ENCODE results near the gene GPR82. TPM values are rescaled to one million over a fixed set of nuclear protein-coding genes. Genes with fewer than 3 reads are reported as not detected.

Gene GPR82
- total and polyA plus RNA-seq, 2 of the 8 experiments (the other 6 are each of a cell fraction or from before 2014, with no cell fraction given), result not detected

- no peak overlapping the region for H4K8ac ChIP-seq (ENCODE audit: extremely low read depth, insufficient read depth, low read length)
- WGBS, 2 experiments (ENCODE audit: extremely low coverage in 1 of 2, insufficient coverage in 1 of 2, insufficient read length in 1 of 2, insufficient replicate concordance in 2 of 2, low coverage in 1 of 2, low lambda C conversion rate in 2 of 2, missing lambda C conversion rate in 1 of 2), result 93% methylated on average over 3 of the region's 3 CpGs; no CpG with 5 or more reads in 1 of the 2 experiments
- H3K56ac ChIP-seq (replicated peaks; ENCODE audit: insufficient read length, low read depth, low read length), result no peak overlapping the region
- H3K79me2 ChIP-seq (ENCODE audit: control insufficient read depth in 1 of 2, insufficient read depth in 2 of 2, low read length in 2 of 2), result no peaks in the 10 kb centered on the region
- H3K18ac ChIP-seq (ENCODE audit: extremely low read depth, low read length), result no peak overlapping the region
- H3K4me3 ChIP-seq (ENCODE audit: extremely low read depth in 1 of 4, insufficient read depth in 2 of 4, low read depth in 3 of 4, low read length in 4 of 4), result no peak overlapping the region
- no peaks in the 10 kb centered on the region for H3K79me1 ChIP-seq (ENCODE audit: low read depth, low read length)
- H3K9me3 ChIP-seq (ENCODE audit: insufficient read depth in 2 of 2, low read depth in 1 of 2, low read length in 1 of 2), result no peaks in the 10 kb centered on the region
- H2BK120ac ChIP-seq (replicated peaks; ENCODE audit: low read depth, low read length), result no peak overlapping the region
- no peak for DNase-seq (ENCODE audit: low read depth in 1 of 2, low spot score in 2 of 2)
- no peak overlapping the region for H2AK5ac ChIP-seq (ENCODE audit: low read depth, low read length)
- no peak for FAIRE-seq
- H3K4me2 ChIP-seq (ENCODE audit: insufficient read depth in 1 of 2, low read depth in 2 of 2, low read length in 2 of 2), result no peak overlapping the region
- H3K23ac ChIP-seq (ENCODE audit: insufficient read length), result no peak overlapping the region
- no peaks in the 10 kb centered on the region; a peak in 1 of 8 replicates for H3K36me3 ChIP-seq (ENCODE audit: control insufficient read depth in 2 of 4, insufficient read depth in 4 of 4, low read length in 3 of 4)
- no peak overlapping the region for H4K91ac ChIP-seq (replicated peaks; ENCODE audit: insufficient read length, low read length)
- H2BK20ac ChIP-seq (ENCODE audit: low read length), result no peak overlapping the region
- no peak overlapping the region for H3K9ac ChIP-seq (replicated peaks in 1 of 4; ENCODE audit: extremely low read depth in 1 of 4, low read depth in 3 of 4, low read length in 3 of 4)
- CTCF ChIA-PET (ENCODE audit: partially characterized antibody), result interaction anchor here (0.9 to 1.4 kb wide), 2 partner anchors 25 to 43 kb away, joined by 3 read pairs; no protein-coding TSS in a partner anchor
- no peaks in the 10 kb centered on the region for H3K23me2 ChIP-seq (ENCODE audit: low read depth, low read length)
- no peak overlapping the region for H2AFZ ChIP-seq (ENCODE audit: low read length)
- no peak overlapping the region for H2BK12ac ChIP-seq (ENCODE audit: low read depth, low read length)
- H4K20me1 ChIP-seq (replicated peaks in 1 of 2; ENCODE audit: control insufficient read depth in 1 of 2, insufficient read depth in 2 of 2, low read length in 2 of 2), result peaks cover 0 to 1% of the 10 kb centered on the region in 2 experiments
- H3K4ac ChIP-seq (replicated peaks; ENCODE audit: insufficient read length, low read depth, low read length), result no peak overlapping the region
- no peak overlapping the region for H2BK15ac ChIP-seq (ENCODE audit: low read length)
- no peaks in the 10 kb centered on the region for H3K27me3 ChIP-seq (replicated peaks in 1 of 4; ENCODE audit: control insufficient read depth in 3 of 4, extremely low read depth in 1 of 4, insufficient read depth in 3 of 4, low read length in 3 of 4)
- H4K5ac ChIP-seq (ENCODE audit: insufficient read length, low read depth, low read length), result no peak overlapping the region
- no peak overlapping the region for H3K27ac ChIP-seq (ENCODE audit: low read depth, low read length)
- H2BK5ac ChIP-seq (ENCODE audit: low read depth, low read length), result no peak overlapping the region
- no peak overlapping the region for H3K14ac ChIP-seq (ENCODE audit: insufficient read length)
- POLR2A ChIA-PET (ENCODE audit: partially characterized antibody), result no interaction called here
- no peaks in the 10 kb centered on the region; a peak in 2 of 7 replicates for H3K4me1 ChIP-seq (replicated peaks in 1 of 4; ENCODE audit: control insufficient read depth in 3 of 4, insufficient read depth in 4 of 4, low read length in 3 of 4)
- TF ChIP-seq CHD1 (IDR thresholded peaks at IDR 0.05; ENCODE audit: low read depth, low read length), result no peak
- TF ChIP-seq SIN3A (conservative IDR thresholded peaks at IDR 0.05 in 1 of 2, IDR thresholded peaks at IDR 0.05 in 1 of 2; ENCODE audit: low read depth in 1 of 2, low read length in 2 of 2), result no peak
- no peak for TF ChIP-seq PHF8 (conservative IDR thresholded peaks at IDR 0.05; ENCODE audit: low read depth, low read length)
- no peak for TF ChIP-seq SIRT6 (IDR thresholded peaks at IDR 0.05; ENCODE audit: low read length)
- TF ChIP-seq EZH2 (IDR thresholded peaks at IDR 0.05; ENCODE audit: low read depth, low read length, severe bottlenecking), result no peak
- no peak for TF ChIP-seq RAD21 (IDR thresholded peaks at IDR 0.05 in 1 of 2, conservative IDR thresholded peaks at IDR 0.05 in 1 of 2; ENCODE audit: low read depth in 2 of 2, low read length in 2 of 2)
- TF ChIP-seq SAP30 (IDR thresholded peaks at IDR 0.05; ENCODE audit: insufficient read depth, insufficient replicate concordance, low read length), result no peak
- no peak for TF ChIP-seq SUZ12 (IDR thresholded peaks at IDR 0.05; ENCODE audit: low read length)
- TF ChIP-seq EP300 (IDR thresholded peaks at IDR 0.05; ENCODE audit: borderline replicate concordance in 1 of 2, low read depth in 2 of 2, low read length in 2 of 2), result no peak
- TF ChIP-seq RFX5 (IDR thresholded peaks at IDR 0.05; ENCODE audit: borderline replicate concordance, low read depth, low read length), result no peak
- TF ChIP-seq HDAC6 (IDR thresholded peaks at IDR 0.05; ENCODE audit: low read depth, low read length), result no peak
- TF ChIP-seq ASH2L (IDR thresholded peaks at IDR 0.05; ENCODE audit: low read length), result no peak
- no peak for TF ChIP-seq CBX5 (IDR thresholded peaks at IDR 0.05; ENCODE audit: low read depth, low read length)
- TF ChIP-seq KDM5A (IDR thresholded peaks at IDR 0.05; ENCODE audit: low read length), result no peak
Observed at GRCh38 chrX:41761169-41761568, 37.2 kb downstream of the GPR82 start.

All from H1 (cell line).